SK-N-SH (cell line): ENCODE measurements around the gene DIAPH2. TPM values are rescaled to one million over a fixed set of nuclear protein-coding genes. Genes with fewer than 3 reads are reported as not detected.

Experiments
- CTCF ChIA-PET: fragments of 300-600, 350-600 bp; formaldehyde crosslinking; extraction: SDS; loops from one replicate; lab custom pipeline; 2021; lab: Yijun Ruan, JAX
- POLR2A ChIA-PET: fragments of 350-600 bp; sonication (Branson Sonifier 250); formaldehyde crosslinking; extraction: SDS; loops from one replicate; lab custom pipeline; 2020; ENCODE audit warnings: antibody characterized with exemption, inconsistent platforms; lab: Yijun Ruan, JAX
- DNase-seq: peaks from one replicate; pipeline ENCODE4 v3.0.0; 2012
- H2AFZ ChIP-seq: fragments of 200-600 bp; sonication (generic); 2 replicates; pipeline ENCODE4 v1.8.1; 2016; ENCODE audit warnings: antibody characterized with exemption, mild to moderate bottlenecking, low read depth
- H3F3A ChIP-seq: fragments of 200-600 bp; sonication (generic); replicated peaks from 2 replicates; pipeline ENCODE3; 2016; ENCODE audit warnings: antibody characterized with exemption, mild to moderate bottlenecking; ENCODE audit not compliant: insufficient read depth
- H3K27ac ChIP-seq, 2 experiments: fragments of 200-500 bp in 1 of 2; fragments of 200-600 bp in 1 of 2; sonication (Bioruptor generic) in 1 of 2; sonication (generic), shearing (Covaris generic) in 1 of 2; 2 replicates each; pipeline versions ENCODE4 v1.5.1 to v1.6.1; 2014 to 2016; ENCODE audit warnings: low read depth in 2 of 2, inconsistent platforms in 1 of 2, low read length in 1 of 2, mild to moderate bottlenecking in 1 of 2, mixed read lengths in 1 of 2
- H3K27me3 ChIP-seq: fragments of 200-600 bp; sonication (generic), shearing (Covaris generic); 2 replicates; pipeline ENCODE4 v1.6.1; 2016; ENCODE audit warnings: mixed run types; ENCODE audit not compliant: insufficient read depth
- H3K36me3 ChIP-seq, 2 experiments: fragments of 200-500 bp in 1 of 2; fragments of 200-600 bp in 1 of 2; sonication (Bioruptor generic) in 1 of 2; sonication (generic) in 1 of 2; replicated peaks in 1 of 2; 2 replicates each; pipeline versions ENCODE3 to v1.5.1; 2014 to 2016; ENCODE audit warnings: low read length in 1 of 2, mild to moderate bottlenecking in 1 of 2; ENCODE audit not compliant: insufficient read depth in 2 of 2, control insufficient read depth in 1 of 2
- H3K4me1 ChIP-seq, 2 experiments: fragments of 200-500 bp in 1 of 2; fragments of 200-600 bp in 1 of 2; sonication (Bioruptor generic) in 1 of 2; sonication (generic), shearing (Covaris generic) in 1 of 2; 2 replicates each; pipeline versions ENCODE4 v1.5.1 to v1.6.1; 2014 to 2016; ENCODE audit warnings: low read depth in 1 of 2, low read length in 1 of 2, mixed run types in 1 of 2; ENCODE audit not compliant: insufficient read depth in 2 of 2, control insufficient read depth in 1 of 2
- H3K4me2 ChIP-seq: fragments of 200-600 bp; sonication (generic), shearing (Covaris generic); 2 replicates; pipeline ENCODE4 v1.6.1; 2017; ENCODE audit warnings: mixed run types
- H3K4me3 ChIP-seq, 2 experiments: fragments of 200-500 bp in 1 of 2; fragments of 200-600 bp in 1 of 2; sonication (Bioruptor generic) in 1 of 2; sonication (generic), shearing (Covaris generic) in 1 of 2; 2 replicates each; pipeline versions ENCODE4 v1.5.1 to v1.8.1; 2014 to 2016; ENCODE audit warnings: low read depth in 2 of 2, inconsistent platforms in 1 of 2, low read length in 1 of 2, mild to moderate bottlenecking in 1 of 2, mixed read lengths in 1 of 2, moderate library complexity in 1 of 2
- H3K79me2 ChIP-seq: fragments of 200-600 bp; sonication (generic); 2 replicates; pipeline ENCODE4 v1.8.1; 2017; ENCODE audit warnings: mild to moderate bottlenecking; ENCODE audit not compliant: insufficient read depth
- H3K9ac ChIP-seq: fragments of 200-600 bp; sonication (generic); 2 replicates; pipeline ENCODE4 v1.6.1; 2017; ENCODE audit warnings: mixed run types
- H3K9me2 ChIP-seq: fragments of 200-600 bp; sonication (generic); 2 replicates; pipeline ENCODE4 v1.6.1; 2017; ENCODE audit warnings: mixed run types
- H3K9me3 ChIP-seq: fragments of 200-600 bp; sonication (generic); 2 replicates; pipeline ENCODE4 v1.6.1; 2017; ENCODE audit warnings: mixed run types, mild to moderate bottlenecking, moderate library complexity
- H4K20me1 ChIP-seq: fragments of 200-600 bp; sonication (generic); 2 replicates; pipeline ENCODE4 v1.6.1; 2017; ENCODE audit warnings: mild to moderate bottlenecking, mixed run types; ENCODE audit not compliant: insufficient read depth
- ELF1 ChIP-seq: IDR thresholded peaks from 2 replicates; pipeline ENCODE4 v1.4.0; 2012
- EP300 ChIP-seq, 2 experiments: IDR thresholded peaks; 2 replicates each; pipeline versions ENCODE4 v1.4.0 to v1.6.1; 2012; ENCODE audit warnings: borderline replicate concordance in 1 of 2, low read depth in 1 of 2, low read length in 1 of 2
- FOSL2 ChIP-seq: IDR thresholded peaks from 2 replicates; pipeline ENCODE4 v1.4.0; 2012; ENCODE audit warnings: low read depth, mild to moderate bottlenecking, moderate library complexity, borderline replicate concordance
- FOXJ3 ChIP-seq: sonication (generic); formaldehyde crosslinking; IDR thresholded peaks from 2 replicates; pipeline ENCODE4 v1.5.1; 2020; ENCODE audit warnings: mild to moderate bottlenecking, missing genetic modification reagents
- GABPA ChIP-seq: IDR thresholded peaks from 2 replicates; pipeline ENCODE4 v1.4.0; 2012; ENCODE audit warnings: low read depth, mild to moderate bottlenecking
- MXI1 ChIP-seq: IDR thresholded peaks from 2 replicates; pipeline ENCODE4 v1.6.1; 2012; ENCODE audit warnings: mild to moderate bottlenecking, low read depth, low read length, improper control_type of control experiment
- POLR2AphosphoS5 ChIP-seq: IDR thresholded peaks from 2 replicates; pipeline ENCODE4 v1.6.1; 2012; ENCODE audit warnings: low read depth, low read length
- RAD21 ChIP-seq: IDR thresholded peaks from 2 replicates; pipeline ENCODE4 v1.6.1; 2012; ENCODE audit warnings: mild to moderate bottlenecking, low read length
- RCOR1 ChIP-seq: fragments of 150-350 bp; IDR thresholded peaks from 2 replicates; pipeline ENCODE4 v1.6.1; 2017; ENCODE audit warnings: antibody characterized with exemption, low read length
- RXRA ChIP-seq: IDR thresholded peaks from 2 replicates; pipeline ENCODE4 v1.4.0; 2012; ENCODE audit warnings: low read depth, mild to moderate bottlenecking, borderline replicate concordance
- SIN3A ChIP-seq: IDR thresholded peaks from 2 replicates; pipeline ENCODE4 v1.6.1; 2012; ENCODE audit warnings: low read depth, mild to moderate bottlenecking, low read length, moderate library complexity, borderline replicate concordance
- TCF12 ChIP-seq: IDR thresholded peaks from 2 replicates; pipeline ENCODE4 v1.4.0; 2012
- TEAD4 ChIP-seq: IDR thresholded peaks from 2 replicates; pipeline ENCODE4 v1.4.0; 2012; ENCODE audit warnings: mild to moderate bottlenecking, borderline replicate concordance; ENCODE audit not compliant: insufficient read depth
- WGBS: methylation state at CpG from one replicate; pipeline ENCODE4 v1.1.6; 2017; ENCODE audit warnings: low lambda C conversion rate; 5-methylcytosine and 5-hydroxymethylcytosine counted together
- polyA plus RNA-seq, 3 experiments: library from polyadenylated mRNA; depleted of rRNA; stranded (reverse); fragments of >200 nt; gene quantifications; 2 replicates each; pipeline ENCODE4 v1.2.3, GENCODE V29; 2012
- small RNA-seq, 7 experiments: library from RNA; depleted of rRNA; stranded (forward); fragments of <200 nt; gene quantifications; one replicate each; pipeline ENCODE3, GENCODE V24; 2012
- TF ChIP-seq, protein P1 (sequence below): IDR thresholded peaks from 2 replicates; pipeline ENCODE4 v1.4.0; 2012; ENCODE audit warnings: low read depth, borderline replicate concordance
- TF ChIP-seq, protein P2 (sequence below): fragments of 150-350 bp; IDR thresholded peaks from 2 replicates; pipeline ENCODE4 v1.6.1; 2017; ENCODE audit warnings: antibody characterized with exemption, low read length, low read depth, borderline replicate concordance

Gene DIAPH2
- polyA plus RNA-seq, 1 of the 3 experiments (the other 2 are of a cell fraction) = 1.1 TPM

DNA sequence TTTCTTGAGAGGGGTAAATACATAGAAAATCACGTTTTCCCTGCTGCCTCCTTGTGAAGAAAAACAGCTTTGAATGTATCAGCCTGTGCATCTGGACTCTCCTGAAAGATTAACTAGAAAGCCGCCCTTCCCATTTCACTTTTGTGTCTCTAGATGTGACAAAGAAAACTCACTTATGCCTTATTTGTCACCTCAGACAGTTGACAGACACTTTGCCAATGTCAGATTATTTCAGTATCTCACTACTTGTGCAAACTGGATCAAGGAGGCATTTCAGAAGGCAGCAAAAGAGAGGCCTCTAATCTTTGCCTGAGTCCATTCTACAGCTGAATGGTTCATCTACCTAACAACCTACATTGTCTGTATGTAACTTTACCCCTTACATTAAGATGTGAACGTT is 954.0 kb downstream of the DIAPH2 start (continued):
- TF ChIP-seq, protein P1, sequence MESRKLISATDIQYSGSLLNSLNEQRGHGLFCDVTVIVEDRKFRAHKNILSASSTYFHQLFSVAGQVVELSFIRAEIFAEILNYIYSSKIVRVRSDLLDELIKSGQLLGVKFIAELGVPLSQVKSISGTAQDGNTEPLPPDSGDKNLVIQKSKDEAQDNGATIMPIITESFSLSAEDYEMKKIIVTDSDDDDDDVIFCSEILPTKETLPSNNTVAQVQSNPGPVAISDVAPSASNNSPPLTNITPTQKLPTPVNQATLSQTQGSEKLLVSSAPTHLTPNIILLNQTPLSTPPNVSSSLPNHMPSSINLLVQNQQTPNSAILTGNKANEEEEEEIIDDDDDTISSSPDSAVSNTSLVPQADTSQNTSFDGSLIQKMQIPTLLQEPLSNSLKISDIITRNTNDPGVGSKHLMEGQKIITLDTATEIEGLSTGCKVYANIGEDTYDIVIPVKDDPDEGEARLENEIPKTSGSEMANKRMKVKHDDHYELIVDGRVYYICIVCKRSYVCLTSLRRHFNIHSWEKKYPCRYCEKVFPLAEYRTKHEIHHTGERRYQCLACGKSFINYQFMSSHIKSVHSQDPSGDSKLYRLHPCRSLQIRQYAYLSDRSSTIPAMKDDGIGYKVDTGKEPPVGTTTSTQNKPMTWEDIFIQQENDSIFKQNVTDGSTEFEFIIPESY = no peak

DNA sequence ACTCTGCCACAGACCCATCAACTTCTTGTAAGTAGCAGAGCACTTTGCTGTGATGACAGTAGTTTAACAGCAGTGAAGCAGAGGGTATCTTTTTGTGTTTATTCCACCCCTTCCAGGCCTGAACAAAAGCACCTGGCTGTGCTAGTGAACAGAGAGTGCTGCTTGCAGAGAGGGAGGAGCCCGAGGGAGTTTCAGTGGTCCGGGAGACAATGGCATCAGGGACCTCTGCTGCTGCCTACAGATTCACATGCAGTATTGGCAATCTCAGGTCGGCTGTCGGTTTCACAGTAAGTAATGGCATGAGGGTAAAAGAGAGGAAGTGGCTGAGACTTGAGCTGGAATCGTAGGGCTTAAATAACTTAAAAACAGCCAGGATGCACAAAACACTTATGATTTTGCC is 954.9 kb downstream of the DIAPH2 start:
- DNase-seq = no peak
- H3K4me1 ChIP-seq = peaks cover 0 to 2% of the 10 kb centered on the region in 2 experiments; a peak in 1 of 4 replicates
- no peaks in the 10 kb centered on the region for H3K27me3 ChIP-seq
- no peaks in the 10 kb centered on the region for H3K79me2 ChIP-seq
- H3K9me2 ChIP-seq = no peaks in the 10 kb centered on the region
- H4K20me1 ChIP-seq = no peaks in the 10 kb centered on the region
- no peak overlapping the region for H2AFZ ChIP-seq
- WGBS = 14% methylated on average over 5 of the region's 5 CpGs
- CTCF ChIA-PET = no interaction called here
- TF ChIP-seq RCOR1 = no peak
- TF ChIP-seq, protein P2, sequence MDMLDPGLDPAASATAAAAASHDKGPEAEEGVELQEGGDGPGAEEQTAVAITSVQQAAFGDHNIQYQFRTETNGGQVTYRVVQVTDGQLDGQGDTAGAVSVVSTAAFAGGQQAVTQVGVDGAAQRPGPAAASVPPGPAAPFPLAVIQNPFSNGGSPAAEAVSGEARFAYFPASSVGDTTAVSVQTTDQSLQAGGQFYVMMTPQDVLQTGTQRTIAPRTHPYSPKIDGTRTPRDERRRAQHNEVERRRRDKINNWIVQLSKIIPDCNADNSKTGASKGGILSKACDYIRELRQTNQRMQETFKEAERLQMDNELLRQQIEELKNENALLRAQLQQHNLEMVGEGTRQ = no peak
- TF ChIP-seq, protein P1 = no peak
- no peak for TF ChIP-seq POLR2AphosphoS5
- TF ChIP-seq EP300 (IDR thresholded peaks at IDR 0.05; ENCODE audit: borderline replicate concordance in 1 of 2, low read depth in 1 of 2, low read length in 1 of 2) = no peak
- TF ChIP-seq RAD21 = no peak
- no peak for TF ChIP-seq RXRA
- TF ChIP-seq TCF12 = no peak
- TF ChIP-seq ELF1 = no peak
- no peak for TF ChIP-seq SIN3A
- no peak for TF ChIP-seq FOSL2
- TF ChIP-seq MXI1 = no peak
- TF ChIP-seq TEAD4 = no peak
- no peak for TF ChIP-seq FOXJ3 (CRISPR knock-in tag)
- no peak for TF ChIP-seq GABPA
- H3K4me3 ChIP-seq = no peak overlapping the region
- no peaks in the 10 kb centered on the region for H3K9me3 ChIP-seq
- H3K9ac ChIP-seq = no peak overlapping the region
- POLR2A ChIA-PET = no interaction called here
- no peak overlapping the region for H3K4me2 ChIP-seq
- no peaks in the 10 kb centered on the region for H3K36me3 ChIP-seq
- no peaks in the 10 kb centered on the region for H3F3A ChIP-seq
- no peak overlapping the region for H3K27ac ChIP-seq

Small RNAs within 50 kb of the gene (small RNA-seq; reads per million reads assigned to genes)
- gene RF00017 = 0 reads per million in 7 experiments
- gene RF00019 = 0 reads per million in 7 experiments
- gene RN7SL74P = 0 reads per million in 7 experiments

Other genes starting within 250 kb of the DIAPH2 start
- 0.10 and 0.28 TPM in 2 replicates for gene RPA4, start 199.1 kb downstream of the DIAPH2 start, polyA plus RNA-seq (2012; rRNA removed)